ENCODE results near the gene INAVA. TPM values are rescaled to one million over a fixed set of nuclear protein-coding genes. Genes with fewer than 3 reads are reported as not detected.
"Not testable (repeated sequence)": the region's sequence is repeated elsewhere in the genome, so short reads cannot be mapped to it uniquely, and the experiment has no call there.

INAVA gene
- total and polyA plus RNA-seq, 4 donors = 0.19 to 3.1 (median 0.50) TPM

DNA sequence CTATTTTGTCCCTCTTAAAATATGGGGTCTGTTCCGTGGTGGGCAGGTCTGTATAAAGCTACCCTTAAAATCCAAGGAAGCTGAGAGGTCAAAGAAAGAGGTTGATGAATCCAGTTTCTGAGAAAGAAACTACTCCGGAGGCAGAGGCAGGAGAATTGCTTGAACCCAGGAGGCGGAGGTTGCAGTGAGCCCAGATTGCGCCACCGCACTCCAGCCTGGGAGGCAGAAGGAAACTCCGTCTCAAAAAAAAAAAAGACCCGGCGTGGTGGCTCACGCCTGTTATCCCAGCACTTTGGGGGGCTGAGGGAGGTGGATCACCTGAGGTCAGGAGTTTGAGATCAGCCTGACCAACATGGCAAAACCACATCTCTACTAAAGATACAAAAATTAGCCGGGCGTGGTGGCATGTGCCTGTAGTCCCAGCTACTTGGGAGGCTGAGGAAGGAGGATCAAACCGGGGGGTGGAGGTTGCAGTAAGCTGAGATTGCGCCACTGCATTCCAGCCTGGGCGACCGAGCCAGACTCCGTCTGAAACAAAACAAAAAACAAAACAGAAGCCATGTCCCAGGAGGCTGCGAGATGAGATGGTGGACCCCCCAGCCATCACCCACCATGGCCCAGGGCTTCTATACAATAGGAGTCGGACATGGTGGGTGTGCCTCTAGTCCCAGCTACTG lies 40.7 kb downstream of the INAVA start:
- DNase-seq (ENCODE audit: low spot score); H3K4me3 ChIP-seq (ENCODE audit: low read depth in 1 of 3, low read length in 3 of 3); H3K36me3 ChIP-seq (ENCODE audit: control insufficient read depth in 4 of 4, insufficient read depth in 3 of 4, low read depth in 1 of 4, low read length in 3 of 4); H3K4me1 ChIP-seq (ENCODE audit: control insufficient read depth in 4 of 4, insufficient read depth in 4 of 4, low read length in 3 of 4); H3K9ac ChIP-seq (ENCODE audit: low read depth in 1 of 2, low read length in 2 of 2); H3K9me3 ChIP-seq (ENCODE audit: control insufficient read depth in 4 of 4, low read length in 3 of 4); H3K27me3 ChIP-seq (ENCODE audit: control insufficient read depth in 4 of 4, insufficient read depth in 4 of 4, low read length in 3 of 4); H3K27ac ChIP-seq (ENCODE audit: low read depth in 1 of 2, low read length in 2 of 2): not testable (repeated sequence)
- 93% methylated on average over 18 of the region's 18 CpGs for WGBS

DNA sequence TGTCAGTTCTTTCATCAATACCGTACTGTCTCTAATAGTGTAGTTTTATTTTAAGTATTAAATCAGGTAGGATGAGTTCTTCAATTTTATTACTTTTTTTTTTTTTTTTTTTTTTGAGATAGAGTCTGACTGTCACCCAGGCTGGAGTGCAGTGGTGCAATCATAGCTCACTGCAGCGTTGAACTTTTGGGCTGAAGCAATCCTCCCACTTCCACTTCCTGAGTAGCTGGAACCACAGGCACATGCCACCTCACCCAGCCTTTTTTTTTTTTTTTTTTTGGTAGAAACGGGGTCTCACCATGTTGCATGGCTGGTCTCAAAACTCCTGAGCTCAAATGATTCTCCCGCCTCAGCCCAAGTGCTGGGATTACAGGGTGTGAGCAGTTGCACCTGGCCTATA lies 44.3 kb downstream of the INAVA start:
- H3K4me3 ChIP-seq (ENCODE audit: low read depth in 1 of 3, low read length in 3 of 3) = no peak overlapping the region
- no peaks in the 10 kb centered on the region for H3K4me1 ChIP-seq (ENCODE audit: control insufficient read depth in 4 of 4, insufficient read depth in 4 of 4, low read length in 3 of 4)
- H3K9ac ChIP-seq (ENCODE audit: low read depth in 1 of 2, low read length in 2 of 2) = no peak overlapping the region
- no peak overlapping the region for H3K27ac ChIP-seq (ENCODE audit: low read depth in 1 of 2, low read length in 2 of 2)
- no peaks in the 10 kb centered on the region for H3K36me3 ChIP-seq (ENCODE audit: control insufficient read depth in 4 of 4, insufficient read depth in 3 of 4, low read depth in 1 of 4, low read length in 3 of 4)
- no peaks in the 10 kb centered on the region for H3K27me3 ChIP-seq (ENCODE audit: control insufficient read depth in 4 of 4, insufficient read depth in 4 of 4, low read length in 3 of 4)
- WGBS = 69% methylated on average over 4 of the region's 4 CpGs
- peaks cover 0 to 4% (median 0%) of the 10 kb centered on the region in 4 donors for H3K9me3 ChIP-seq (ENCODE audit: control insufficient read depth in 4 of 4, low read length in 3 of 4)
- DNase-seq (ENCODE audit: low spot score) = no peak
- TF ChIP-seq FOXA2 (IDR thresholded peaks at IDR 0.05) = no peak
- no peak for TF ChIP-seq JUND (IDR thresholded peaks at IDR 0.05)

DNA sequence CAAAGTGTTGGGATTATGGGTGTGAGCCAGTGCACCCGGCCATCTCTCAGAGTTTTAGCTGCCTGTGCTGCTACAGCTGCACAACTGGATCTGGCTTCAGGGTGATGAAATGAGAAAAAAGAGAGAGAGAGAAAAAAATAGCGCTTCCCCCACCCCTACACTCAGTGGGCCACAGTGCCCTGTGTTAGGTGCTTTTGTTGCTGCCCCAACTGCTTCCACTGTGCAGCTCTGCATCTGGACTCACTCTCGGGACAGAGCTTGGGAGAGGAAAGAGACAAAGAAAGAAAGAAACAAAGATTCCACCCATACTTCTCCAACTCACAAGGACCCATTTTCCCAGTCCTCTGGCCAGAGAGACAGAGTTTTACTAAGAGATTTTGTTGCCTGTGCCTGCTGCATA lies 50.4 kb downstream of the INAVA start:
- peaks cover 0 to 16% (median 4%) of the 10 kb centered on the region in 4 donors for H3K9me3 ChIP-seq (ENCODE audit: control insufficient read depth in 4 of 4, low read length in 3 of 4)
- H3K9ac ChIP-seq (ENCODE audit: low read depth in 1 of 2, low read length in 2 of 2) = no peak overlapping the region
- H3K4me1 ChIP-seq (ENCODE audit: control insufficient read depth in 4 of 4, insufficient read depth in 4 of 4, low read length in 3 of 4) = no peaks in the 10 kb centered on the region
- TF ChIP-seq EGR1 (IDR thresholded peaks at IDR 0.05; ENCODE audit: low read depth in 2 of 2) (no peak), HNF4A (conservative IDR thresholded peaks at IDR 0.05) (no peak)
- TF ChIP-seq, protein P1, sequence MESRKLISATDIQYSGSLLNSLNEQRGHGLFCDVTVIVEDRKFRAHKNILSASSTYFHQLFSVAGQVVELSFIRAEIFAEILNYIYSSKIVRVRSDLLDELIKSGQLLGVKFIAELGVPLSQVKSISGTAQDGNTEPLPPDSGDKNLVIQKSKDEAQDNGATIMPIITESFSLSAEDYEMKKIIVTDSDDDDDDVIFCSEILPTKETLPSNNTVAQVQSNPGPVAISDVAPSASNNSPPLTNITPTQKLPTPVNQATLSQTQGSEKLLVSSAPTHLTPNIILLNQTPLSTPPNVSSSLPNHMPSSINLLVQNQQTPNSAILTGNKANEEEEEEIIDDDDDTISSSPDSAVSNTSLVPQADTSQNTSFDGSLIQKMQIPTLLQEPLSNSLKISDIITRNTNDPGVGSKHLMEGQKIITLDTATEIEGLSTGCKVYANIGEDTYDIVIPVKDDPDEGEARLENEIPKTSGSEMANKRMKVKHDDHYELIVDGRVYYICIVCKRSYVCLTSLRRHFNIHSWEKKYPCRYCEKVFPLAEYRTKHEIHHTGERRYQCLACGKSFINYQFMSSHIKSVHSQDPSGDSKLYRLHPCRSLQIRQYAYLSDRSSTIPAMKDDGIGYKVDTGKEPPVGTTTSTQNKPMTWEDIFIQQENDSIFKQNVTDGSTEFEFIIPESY (IDR thresholded peaks at IDR 0.05) = no peak
- TF ChIP-seq, protein P2, sequence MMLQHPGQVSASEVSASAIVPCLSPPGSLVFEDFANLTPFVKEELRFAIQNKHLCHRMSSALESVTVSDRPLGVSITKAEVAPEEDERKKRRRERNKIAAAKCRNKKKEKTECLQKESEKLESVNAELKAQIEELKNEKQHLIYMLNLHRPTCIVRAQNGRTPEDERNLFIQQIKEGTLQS (IDR thresholded peaks at IDR 0.05) = no peak
- WGBS = 81% methylated on average over 3 of the region's 3 CpGs
- H3K27me3 ChIP-seq (ENCODE audit: control insufficient read depth in 4 of 4, insufficient read depth in 4 of 4, low read length in 3 of 4) = no peaks in the 10 kb centered on the region
- no peak overlapping the region for H3K4me3 ChIP-seq (ENCODE audit: low read depth in 1 of 3, low read length in 3 of 3)
- H3K36me3 ChIP-seq (ENCODE audit: control insufficient read depth in 4 of 4, insufficient read depth in 3 of 4, low read depth in 1 of 4, low read length in 3 of 4) = no peaks in the 10 kb centered on the region
- no peak overlapping the region for H3K27ac ChIP-seq (ENCODE audit: low read depth in 1 of 2, low read length in 2 of 2)
- DNase-seq (ENCODE audit: low spot score) = no peak

DNA sequence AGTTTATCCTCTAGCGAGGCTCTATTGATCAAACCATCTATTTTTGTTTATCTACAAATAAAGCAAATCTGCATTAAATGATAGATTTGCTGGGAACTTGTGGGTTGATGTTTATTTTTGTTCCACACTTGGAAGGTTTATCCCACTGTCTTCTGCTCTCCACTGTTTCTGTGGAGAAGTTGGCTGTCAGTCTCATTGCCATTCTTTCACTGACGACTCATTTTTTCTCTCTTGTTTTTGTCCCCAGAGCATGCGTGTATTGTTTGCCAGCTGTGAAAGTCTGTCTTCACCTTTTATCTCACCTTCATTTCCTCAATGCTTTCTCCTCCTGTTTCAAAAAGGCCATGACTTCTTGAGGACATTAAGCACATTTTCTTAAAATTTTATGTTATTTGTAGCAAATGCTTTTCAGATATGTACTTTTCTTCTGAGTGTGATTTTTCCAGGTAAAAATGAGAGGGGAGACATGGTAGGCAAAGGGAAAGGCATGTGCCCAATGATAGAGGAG lies 52.4 kb downstream of the INAVA start:
- no peak overlapping the region for H3K4me3 ChIP-seq (ENCODE audit: low read depth in 1 of 3, low read length in 3 of 3)
- H3K9me3 ChIP-seq (ENCODE audit: control insufficient read depth in 4 of 4, low read length in 3 of 4) = peaks cover 0 to 13% (median 4%) of the 10 kb centered on the region in 4 donors
- 87% methylated on average over 3 of the region's 3 CpGs for WGBS
- H3K27me3 ChIP-seq (ENCODE audit: control insufficient read depth in 4 of 4, insufficient read depth in 4 of 4, low read length in 3 of 4) = no peaks in the 10 kb centered on the region
- TF ChIP-seq YY1 (IDR thresholded peaks at IDR 0.05) (no peak), HNF4G (IDR thresholded peaks at IDR 0.05) (no peak), EGR1 (IDR thresholded peaks at IDR 0.05; ENCODE audit: low read depth in 2 of 2) (no peak), JUND (IDR thresholded peaks at IDR 0.05) (no peak)
- TF ChIP-seq, protein P1 (IDR thresholded peaks at IDR 0.05) = no peak
- TF ChIP-seq, protein P3, sequence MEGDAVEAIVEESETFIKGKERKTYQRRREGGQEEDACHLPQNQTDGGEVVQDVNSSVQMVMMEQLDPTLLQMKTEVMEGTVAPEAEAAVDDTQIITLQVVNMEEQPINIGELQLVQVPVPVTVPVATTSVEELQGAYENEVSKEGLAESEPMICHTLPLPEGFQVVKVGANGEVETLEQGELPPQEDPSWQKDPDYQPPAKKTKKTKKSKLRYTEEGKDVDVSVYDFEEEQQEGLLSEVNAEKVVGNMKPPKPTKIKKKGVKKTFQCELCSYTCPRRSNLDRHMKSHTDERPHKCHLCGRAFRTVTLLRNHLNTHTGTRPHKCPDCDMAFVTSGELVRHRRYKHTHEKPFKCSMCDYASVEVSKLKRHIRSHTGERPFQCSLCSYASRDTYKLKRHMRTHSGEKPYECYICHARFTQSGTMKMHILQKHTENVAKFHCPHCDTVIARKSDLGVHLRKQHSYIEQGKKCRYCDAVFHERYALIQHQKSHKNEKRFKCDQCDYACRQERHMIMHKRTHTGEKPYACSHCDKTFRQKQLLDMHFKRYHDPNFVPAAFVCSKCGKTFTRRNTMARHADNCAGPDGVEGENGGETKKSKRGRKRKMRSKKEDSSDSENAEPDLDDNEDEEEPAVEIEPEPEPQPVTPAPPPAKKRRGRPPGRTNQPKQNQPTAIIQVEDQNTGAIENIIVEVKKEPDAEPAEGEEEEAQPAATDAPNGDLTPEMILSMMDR (IDR thresholded peaks at IDR 0.05; ENCODE audit: low read depth, low read length, missing input control) = no peak
- H3K36me3 ChIP-seq (ENCODE audit: control insufficient read depth in 4 of 4, insufficient read depth in 3 of 4, low read depth in 1 of 4, low read length in 3 of 4) = no peaks in the 10 kb centered on the region
- H3K4me1 ChIP-seq (ENCODE audit: control insufficient read depth in 4 of 4, insufficient read depth in 4 of 4, low read length in 3 of 4) = no peaks in the 10 kb centered on the region
- H3K9ac ChIP-seq (ENCODE audit: low read depth in 1 of 2, low read length in 2 of 2) = no peak overlapping the region
- no peak for DNase-seq (ENCODE audit: low spot score)
- no peak overlapping the region for H3K27ac ChIP-seq (ENCODE audit: low read depth in 1 of 2, low read length in 2 of 2)

Measured in liver (tissue), 9 donors.